A172 (cell line): ENCODE results near the gene SENP5. TPM values are rescaled to one million over a fixed set of nuclear protein-coding genes. Genes with fewer than 3 reads are reported as not detected.
A peak's percentile ranks its signal among the peaks of the same experiment; 100 is the strongest.
"Not testable (repeated sequence)": the region's sequence is repeated elsewhere in the genome, so short reads cannot be mapped to it uniquely, and the experiment has no call there.

Source experiments
- DNase-seq: peaks from one replicate; pipeline ENCODE4 v3.0.0-alpha.2; 2015; ENCODE audit warnings: low spot score
- total RNA-seq: library from RNA; depleted of rRNA; stranded (reverse); fragments of >200 nt; shearing (Covaris generic); gene quantifications from 2 replicates; pipeline ENCODE4 v1.2.3, GENCODE V29; 2014; rRNA removed

Gene SENP5, protein sequence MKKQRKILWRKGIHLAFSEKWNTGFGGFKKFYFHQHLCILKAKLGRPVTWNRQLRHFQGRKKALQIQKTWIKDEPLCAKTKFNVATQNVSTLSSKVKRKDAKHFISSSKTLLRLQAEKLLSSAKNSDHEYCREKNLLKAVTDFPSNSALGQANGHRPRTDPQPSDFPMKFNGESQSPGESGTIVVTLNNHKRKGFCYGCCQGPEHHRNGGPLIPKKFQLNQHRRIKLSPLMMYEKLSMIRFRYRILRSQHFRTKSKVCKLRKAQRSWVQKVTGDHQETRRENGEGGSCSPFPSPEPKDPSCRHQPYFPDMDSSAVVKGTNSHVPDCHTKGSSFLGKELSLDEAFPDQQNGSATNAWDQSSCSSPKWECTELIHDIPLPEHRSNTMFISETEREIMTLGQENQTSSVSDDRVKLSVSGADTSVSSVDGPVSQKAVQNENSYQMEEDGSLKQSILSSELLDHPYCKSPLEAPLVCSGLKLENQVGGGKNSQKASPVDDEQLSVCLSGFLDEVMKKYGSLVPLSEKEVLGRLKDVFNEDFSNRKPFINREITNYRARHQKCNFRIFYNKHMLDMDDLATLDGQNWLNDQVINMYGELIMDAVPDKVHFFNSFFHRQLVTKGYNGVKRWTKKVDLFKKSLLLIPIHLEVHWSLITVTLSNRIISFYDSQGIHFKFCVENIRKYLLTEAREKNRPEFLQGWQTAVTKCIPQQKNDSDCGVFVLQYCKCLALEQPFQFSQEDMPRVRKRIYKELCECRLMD
- 48.6 and 60.6 TPM in 2 replicates for total RNA-seq

DNA sequence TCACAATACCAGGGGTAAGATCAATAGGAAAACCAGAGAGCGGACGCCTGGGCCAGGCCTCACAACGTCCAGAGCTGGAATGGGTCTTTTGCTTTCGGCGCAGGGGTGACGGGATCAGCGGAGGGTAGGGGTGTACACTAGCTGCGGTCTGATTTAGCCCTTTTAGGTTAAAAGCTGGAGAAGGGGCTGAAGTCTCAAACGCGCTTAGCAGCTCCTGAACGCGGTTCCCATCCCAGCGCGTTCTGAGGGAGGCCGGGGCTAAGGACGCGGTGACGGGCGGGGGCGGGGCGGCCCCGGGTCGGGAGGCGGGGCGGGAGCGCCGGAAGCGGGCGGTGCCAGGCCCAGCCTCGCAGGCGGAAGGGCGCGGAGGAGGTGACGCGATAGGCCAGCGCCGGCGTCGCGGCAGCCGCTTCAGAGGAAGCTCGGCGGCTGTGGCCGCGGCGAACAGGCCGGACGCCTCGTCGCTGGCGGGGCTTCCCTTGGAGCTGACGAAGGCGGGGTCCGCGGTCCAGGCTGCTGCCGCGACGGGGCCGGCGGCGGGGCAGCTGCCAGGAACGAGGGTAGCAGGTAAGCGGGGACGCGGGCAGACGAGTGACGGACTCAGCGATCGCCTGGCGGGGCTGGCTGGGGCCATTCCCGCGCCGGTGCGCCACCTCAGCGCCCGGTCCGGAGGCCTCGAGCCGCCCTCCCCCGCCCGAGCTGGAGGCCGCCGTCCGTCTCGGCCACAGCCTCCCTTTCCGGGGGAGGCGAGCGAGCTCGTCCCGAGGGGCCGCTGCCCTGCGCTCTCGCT is at the start of gene SENP5:
Gene SENP5, plus strand, starts transcription at position 414 of the 790 bp plus-strand sequence. CDS start 17,262 bp downstream, outside the sequence.
- DNase-seq, result peak; percentile 78

DNA sequence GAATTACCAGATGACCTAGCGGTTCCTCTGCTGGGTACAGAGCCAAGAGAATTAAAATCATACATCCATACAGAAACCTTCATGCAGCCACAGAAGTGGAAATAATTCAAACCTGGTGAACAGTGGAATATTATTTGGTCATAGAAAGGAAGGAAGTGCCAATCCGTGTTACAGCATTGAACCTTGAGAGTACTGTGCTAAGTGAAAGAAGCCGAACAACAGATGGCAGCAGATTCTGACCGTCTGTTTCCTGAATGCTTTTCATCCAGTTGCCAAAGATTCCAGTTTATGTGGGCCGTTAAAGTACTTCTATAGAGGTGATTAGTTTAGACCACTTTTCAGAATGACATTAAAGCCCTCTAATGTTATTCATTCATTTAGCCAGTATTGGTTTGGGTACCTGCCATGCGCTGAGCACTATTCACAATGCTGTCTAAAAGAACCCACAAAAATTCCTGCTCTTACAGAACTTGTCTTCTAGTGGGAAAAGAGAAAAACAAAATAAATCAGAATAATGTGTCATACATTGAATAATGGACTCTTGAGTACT is 45.8 kb upstream of the SENP5 start:
- no peak for DNase-seq

DNA sequence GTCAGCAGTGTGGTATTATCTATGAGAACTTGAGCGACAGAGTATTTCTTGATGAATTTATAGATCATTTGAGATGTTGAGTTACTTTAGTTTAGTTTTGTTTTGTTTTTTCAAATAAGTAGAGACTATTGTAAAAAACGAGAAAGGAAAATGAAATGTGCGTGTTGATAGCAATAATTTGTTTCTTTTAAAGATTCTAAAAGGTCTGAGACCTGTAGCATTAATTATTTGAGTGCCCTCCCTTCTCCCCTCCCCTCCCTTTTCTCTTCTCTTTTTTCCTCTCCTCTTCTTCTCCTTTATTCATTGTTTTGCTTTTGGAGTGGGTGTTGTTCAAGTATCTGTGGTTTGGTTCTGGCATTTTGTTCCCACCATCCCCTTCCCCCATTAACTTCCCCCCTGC is 38.1 kb upstream of the SENP5 start:
- DNase-seq, result not testable (repeated sequence)

DNA sequence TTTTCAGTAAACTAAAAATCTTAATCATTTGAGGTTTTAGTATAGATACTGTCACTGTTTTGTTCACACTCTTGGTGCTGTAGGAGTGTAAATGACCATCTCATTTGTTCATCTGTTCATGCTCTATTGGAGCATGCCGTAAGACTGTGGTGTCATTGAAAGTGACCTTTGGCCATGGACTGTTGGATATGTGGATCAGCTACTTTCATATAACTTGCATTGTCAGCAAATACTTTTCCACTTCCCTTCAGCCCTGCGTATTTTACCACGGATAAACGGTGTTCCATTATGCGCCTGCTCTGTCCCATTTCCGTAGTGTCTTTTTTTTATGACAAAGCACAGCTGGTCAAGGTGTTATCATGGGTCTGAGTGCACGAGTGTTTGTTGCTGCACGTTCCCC is 32.6 kb upstream of the SENP5 start:
- DNase-seq, result no peak

DNA sequence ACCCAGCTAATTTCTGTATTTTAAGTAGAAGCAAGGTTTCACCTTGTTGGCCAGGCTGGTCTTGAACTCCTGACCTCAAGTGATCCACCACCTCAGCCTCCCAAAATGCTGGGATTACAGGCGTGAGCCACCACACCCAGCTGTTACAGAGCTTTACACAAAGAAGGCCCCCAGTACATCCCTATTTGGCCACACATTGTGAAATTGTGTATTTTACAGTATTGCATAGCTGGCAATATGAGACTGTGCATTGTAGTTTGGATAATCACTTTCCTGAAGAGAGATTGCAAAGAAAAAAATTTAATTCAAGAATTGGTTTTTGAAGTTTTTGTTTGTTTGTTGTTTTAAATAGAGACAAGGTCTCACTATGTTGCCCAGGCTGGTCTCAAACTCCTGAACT is 31.1 kb upstream of the SENP5 start:
- not testable (repeated sequence) for DNase-seq

DNA sequence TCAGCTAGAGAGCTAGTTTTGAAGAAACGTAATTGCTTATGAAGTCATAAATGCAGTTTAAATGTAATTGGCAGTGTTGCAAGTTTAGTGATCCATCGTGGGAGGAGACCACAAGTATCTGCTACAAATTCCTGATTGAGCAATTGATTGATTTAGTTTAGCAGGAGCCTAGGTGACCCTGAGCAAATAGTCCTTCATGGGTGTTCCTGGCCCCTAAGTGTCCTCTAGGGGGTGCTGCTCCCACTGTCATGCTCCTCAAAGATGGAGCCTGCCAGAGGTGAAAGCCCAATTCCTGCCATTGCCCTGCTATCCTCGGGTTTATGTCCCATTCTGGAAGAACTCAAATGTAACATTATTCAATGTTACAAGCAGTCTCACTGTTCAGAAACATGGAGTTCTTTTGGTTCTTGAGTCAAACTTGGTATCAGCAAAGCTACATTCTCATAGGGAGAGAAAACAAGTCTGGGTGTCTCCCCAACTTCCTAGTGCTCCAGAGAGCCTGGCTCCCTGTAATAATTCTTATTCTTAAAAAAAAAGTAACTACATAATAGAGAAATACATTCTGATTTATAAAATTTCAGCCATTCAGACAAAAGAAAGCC is 29.8 kb upstream of the SENP5 start:
- DNase-seq, result peak; percentile 49

DNA sequence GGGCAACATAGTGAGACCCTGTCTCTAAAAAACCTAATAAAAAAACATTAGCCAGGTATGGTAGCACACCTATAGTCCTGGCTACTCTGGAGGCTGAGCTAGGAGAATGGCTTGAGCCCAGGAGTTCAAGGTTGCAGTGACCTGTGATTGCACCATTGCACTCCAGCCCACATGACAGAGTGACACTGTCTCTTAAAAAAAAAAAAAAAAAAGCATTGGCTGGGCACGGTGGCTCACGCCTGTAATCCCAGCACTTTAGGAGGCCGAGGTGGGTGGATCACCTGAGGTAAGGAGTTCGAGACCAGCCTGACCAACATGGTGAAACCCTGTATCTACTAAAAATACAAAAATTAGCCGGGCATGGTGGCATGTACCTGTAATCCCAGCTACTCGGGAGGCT is 28.4 kb upstream of the SENP5 start:
- not testable (repeated sequence) for DNase-seq

DNA sequence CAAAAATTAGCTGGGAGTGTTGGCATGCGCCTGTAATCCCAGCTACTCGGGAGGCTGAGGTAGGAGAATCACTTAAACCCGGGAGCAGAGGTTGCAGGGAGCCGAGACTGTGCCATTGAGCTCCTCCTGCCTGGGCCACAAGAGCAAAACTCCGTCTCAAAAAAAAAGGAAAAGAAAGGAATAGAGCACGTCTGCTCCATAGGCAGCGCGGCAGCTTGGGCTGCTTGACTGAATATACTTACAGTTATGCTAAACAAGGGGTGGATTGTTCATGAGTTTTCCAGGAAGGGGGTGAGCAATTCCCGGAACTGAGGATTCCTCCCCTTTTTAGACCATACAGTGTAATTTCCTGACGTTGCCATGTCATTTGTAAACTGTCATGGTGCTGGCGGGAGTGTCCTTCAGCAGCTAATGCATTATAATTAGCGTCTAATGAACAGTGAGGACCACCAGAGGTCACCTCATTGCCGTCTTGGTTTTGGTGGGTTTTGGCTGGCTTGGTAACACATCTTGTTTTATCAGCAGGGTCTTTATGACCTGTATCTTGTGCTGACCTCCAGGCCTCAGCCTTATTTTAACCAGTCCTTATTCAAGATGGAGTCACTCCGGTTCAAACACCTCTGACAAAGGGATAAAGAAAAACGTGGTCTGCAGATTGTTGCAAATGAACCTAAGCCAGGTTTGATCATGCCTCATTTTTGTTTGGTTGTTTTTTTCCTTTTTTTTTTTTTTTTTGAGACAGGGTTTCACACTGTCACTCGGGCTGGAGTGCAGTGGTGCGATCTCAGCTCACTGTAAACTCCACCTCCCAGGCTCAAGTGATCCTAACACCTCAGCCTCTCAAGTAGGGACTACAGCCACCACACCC is 24.9 kb upstream of the SENP5 start:
- no peak for DNase-seq

DNA sequence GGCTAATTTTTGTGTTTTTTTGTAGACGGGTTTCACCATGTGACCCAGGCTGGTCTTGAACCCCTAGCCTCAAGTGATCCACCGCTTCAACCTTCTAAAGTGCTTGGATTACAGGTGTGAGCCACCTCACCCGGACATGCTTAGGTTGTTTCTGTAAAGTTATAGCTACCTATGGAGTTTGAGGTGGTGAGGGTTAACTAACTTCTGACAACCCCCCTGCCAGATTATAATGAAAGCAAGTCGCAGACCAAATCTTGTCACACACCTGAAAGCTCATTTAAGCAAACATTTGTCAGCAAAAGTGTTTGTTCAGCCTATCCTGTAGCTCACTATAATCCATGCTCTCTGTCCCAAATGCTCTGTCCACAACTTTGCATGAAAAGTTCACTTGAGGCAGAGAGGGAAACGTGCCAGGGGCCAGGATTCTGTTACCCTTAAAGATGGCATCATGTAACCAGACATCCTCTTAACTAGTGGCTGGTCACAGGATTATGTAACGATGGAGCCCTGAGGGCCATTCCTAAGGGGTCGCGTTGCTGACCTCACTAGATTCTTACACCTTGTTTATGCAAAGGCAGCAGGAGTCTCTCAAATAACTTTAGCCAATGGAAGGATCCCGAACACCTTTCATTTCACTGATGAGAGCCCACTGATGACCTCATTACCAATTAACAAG is 24.1 kb upstream of the SENP5 start:
- no peak for DNase-seq

DNA sequence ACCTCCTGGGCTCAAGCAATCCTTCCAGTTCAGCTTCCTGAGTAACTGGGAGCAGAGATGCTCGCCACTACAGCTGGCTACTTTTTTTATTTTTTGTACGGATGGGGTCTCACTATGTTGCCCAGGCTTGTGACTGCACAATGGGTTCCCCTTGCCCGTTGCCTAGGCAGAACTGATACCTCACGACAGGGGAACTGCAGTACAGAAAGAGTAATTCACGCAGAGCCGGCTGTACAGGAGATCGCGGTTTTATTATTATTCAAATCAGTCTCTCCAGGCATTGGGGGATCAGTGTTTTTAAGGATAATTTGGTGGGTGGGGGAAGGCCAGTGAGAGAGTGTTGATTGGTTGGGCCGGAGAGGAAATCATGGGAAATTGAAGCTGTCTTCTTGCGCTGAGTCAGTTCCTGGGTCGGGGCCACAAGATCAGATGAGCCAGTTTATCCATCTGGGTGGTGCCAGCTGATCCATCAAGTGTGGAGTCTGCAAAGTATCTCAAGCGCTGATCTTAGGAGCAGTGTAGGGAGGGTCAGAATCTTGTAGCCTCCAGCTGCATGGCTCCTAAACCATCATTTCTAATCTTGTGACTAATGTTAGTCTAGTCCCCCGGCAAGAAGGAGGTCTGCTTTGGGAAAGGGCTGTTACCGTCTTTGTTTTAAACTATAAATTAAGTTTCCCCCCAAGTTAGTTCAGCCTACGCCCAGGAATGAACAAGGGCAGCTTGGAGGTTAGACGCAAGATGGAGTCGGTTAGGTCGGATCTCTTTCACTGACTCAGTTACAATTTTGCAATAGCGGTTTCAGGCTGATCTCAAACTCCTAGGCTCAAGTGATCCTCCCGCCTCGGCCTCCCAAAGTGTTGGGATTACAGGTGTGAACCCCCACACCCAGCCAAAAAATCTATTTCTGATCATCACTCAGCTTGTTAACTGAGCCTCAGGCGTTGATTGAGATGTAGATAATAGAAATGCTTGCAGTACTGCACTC is 23.2 kb upstream of the SENP5 start:
- DNase-seq, result not testable (repeated sequence)

DNA sequence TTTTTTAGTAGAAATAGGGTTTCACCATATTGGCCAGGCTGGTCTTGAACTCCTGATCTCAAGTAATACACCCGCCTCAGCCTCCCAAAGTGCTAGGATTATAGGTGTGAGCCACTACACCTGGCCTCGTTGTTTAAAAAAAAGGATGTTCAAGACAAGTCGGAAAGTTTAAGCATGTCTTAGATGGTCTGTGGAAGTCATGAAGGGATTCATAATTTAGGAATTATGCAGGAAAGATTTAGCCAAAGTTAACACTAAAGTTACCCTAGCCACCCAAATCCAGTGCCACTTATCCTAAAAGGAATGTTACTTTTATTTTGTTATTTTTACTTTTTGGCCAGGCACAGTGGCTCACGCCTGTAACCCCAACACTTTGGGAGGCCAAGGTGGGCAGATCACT is 19.3 kb upstream of the SENP5 start:
- DNase-seq, result not testable (repeated sequence)

DNA sequence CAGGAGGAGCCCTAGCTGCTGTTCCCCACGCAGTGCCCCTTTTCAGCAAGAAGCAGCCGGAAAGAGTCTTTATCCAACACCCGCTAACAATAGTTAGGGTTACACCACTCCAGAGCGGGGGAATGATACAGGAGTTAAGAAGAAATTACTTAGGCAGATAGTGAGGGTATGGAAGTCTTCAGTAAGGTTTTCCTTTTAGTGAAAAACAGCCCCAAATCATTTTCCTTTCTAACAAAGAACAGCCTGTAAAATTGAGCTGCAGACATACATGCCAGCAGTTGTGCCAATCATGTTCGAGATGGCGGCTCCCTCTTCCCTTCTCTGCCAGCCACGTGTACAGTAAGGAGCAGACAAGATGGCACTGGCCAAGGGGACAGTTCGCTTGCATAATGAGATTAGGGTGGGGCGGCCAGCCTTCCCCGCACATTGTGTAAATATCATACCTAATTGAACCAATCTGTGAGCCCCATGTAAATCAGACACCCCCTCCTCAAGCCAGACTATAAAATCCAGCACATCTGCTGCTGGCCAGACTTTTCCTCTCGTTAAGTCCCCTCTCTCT is 18.5 kb upstream of the SENP5 start:
- DNase-seq, result no peak

DNA sequence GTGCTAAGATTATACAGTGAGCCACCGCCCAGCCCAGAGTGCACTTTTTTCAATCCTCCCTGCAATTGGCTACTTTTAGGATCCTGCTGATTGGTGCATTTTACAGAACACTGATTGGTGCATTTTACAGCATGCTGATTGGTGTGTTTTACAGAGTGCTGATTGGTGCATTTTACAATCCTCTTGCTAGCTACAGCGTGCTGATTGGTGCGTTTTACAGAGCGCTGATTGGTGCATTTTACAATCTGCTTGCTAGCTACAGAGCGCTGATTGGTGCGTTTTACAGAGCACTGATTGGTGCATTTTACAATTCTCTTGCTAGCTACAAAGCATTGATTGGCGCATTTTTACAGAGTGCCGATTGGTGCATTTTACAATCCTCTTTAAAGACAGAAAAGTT is 4.7 kb upstream of the SENP5 start:
- not testable (repeated sequence) for DNase-seq

DNA sequence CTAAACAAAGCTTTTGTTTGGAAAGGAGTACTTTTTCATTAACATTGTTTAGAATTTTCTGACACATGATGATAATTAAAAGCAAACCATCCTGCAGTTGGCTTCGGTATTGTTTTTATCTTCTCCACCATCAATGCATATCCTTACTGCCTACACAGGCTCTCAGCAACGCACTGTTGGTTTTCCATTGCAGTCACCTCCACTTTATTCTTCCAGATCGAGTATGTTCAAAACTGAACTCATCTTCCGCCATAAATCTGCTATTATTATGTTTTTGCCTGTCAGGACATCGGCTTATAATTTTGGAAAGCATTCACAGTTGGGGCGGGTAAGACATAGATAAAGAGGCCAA is 589 bp upstream of the SENP5 start:
- no peak for DNase-seq

DNA sequence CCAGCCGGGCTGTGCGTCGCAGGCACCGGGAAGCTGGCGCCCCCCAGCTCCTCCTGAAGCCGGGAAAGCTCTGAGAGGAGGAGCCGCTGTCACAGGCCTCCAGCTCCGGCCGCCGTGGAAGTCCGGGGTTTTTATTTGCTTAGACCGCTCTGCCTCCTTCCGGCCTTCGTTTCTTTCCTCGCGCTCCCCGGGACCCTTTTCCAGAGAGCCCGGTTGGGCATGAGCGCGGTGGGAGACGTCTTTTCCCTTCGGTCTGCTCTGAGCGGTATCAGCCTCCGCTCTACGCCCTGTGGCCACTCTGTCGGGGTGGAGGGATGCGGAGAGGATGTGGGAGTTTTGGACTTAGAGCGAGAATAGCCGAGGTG is 559 bp downstream of the SENP5 start:
- peak; percentile 28 for DNase-seq

DNA sequence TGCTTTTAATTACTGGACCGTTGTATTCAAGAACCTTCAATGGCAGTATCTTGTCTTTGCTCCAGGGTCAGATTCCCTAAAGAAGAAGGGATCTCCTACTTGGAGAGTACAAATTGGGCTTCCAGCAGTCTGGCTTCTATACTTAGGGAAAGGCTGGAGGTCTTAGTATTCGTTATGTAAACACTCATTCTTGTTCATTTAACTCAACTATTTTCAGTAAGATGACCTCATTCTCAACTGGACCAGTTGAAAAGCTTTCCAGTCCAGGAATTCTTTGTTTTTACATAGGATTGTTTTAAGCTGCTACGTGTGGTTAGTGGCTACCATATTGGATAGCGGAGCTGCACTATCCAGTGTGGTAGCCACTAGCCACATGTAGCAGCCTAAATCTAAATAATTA is 4.6 kb downstream of the SENP5 start:
- no peak for DNase-seq

DNA sequence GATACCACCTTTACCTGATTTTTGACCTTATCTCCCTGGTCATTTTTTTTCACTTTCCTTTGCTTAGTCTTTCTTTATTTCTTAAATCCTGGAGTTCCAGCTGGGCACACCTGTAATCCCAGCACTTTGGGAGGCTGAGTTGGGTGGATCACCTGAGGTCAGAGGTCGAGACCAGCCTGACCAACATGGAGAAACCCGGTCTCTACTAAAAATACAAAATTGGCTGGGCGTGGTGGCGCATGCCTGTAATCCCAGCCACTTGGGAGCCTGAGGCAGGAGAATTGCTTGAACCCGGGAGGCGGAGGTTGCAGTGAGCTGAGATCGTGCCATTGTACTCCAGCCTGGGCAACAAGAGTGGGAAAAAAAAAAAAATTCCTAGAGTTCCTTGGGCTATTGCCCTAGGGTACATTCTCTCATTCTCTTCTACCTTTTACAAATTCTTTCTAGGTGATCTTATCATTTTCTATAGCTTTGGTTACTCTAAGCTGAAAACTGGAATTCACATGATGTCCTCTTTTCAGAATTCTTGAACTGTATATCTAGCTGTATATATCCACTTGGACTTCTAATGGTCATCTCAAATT is 6.9 kb downstream of the SENP5 start:
- not testable (repeated sequence) for DNase-seq

DNA sequence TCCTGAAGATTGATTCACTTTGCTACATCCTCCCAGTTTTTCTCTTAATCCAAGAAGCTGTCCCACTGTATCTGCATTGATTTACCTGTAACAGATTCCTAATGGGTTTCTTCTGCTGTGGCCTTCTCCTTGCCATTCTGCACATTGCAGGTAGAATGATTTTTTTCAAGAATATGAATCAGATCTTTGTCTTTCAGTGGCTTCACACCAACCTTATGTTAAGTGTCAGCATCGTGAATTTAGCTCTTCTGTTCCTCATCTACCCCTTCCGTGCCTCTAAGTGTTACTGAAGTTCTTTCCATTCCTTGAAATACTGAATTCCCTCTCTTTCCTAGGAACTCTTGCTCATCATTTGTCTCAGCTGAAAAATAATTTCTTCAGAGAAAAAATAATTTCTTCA is 7.5 kb downstream of the SENP5 start:
- DNase-seq, result no peak
